Activated T-cell treated with anti-CD3 and anti-CD28 coated beads, Interleukin-2, amount 50 U/mL, for 72 hours (primary cell): ENCODE results near the gene JUP. TPM values are rescaled to one million over a fixed set of nuclear protein-coding genes. Genes with fewer than 3 reads are reported as not detected.
"Not testable (repeated sequence)": the region's sequence is repeated elsewhere in the genome, so short reads cannot be mapped to it uniquely, and the experiment has no call there.

Experiments
- ATAC-seq, 2 donors: fragments of 150-1000 bp; cut with Tn5 transposase; replicated peaks in 1 of 2; 2 replicates each; pipeline ENCODE4 v1.10.0; 2021; ENCODE audit warnings: moderate library complexity in 2 of 2, mild to moderate bottlenecking in 1 of 2
- DNase-seq, 2 donors: peaks; one replicate each; pipeline ENCODE4 v3.0.0; 2021 to 2022; ENCODE audit warnings: mixed read lengths in 1 of 2
- H3K27ac Mint-ChIP-seq: one replicate; pipeline ENCODE4 v1.8.0; 2022; ENCODE audit warnings: mild to moderate bottlenecking, moderate library complexity, mixed read lengths
- H3K27me3 Mint-ChIP-seq: one replicate; pipeline ENCODE4 v1.8.0; 2022; ENCODE audit warnings: low read depth, mixed read lengths
- H3K36me3 Mint-ChIP-seq, 2 donors: one replicate each; pipeline ENCODE4 v1.8.0; 2022; ENCODE audit warnings: mixed read lengths in 2 of 2, mild to moderate bottlenecking in 1 of 2; ENCODE audit not compliant: insufficient read depth in 2 of 2
- H3K4me1 Mint-ChIP-seq: one replicate; pipeline ENCODE4 v1.8.0; 2022; ENCODE audit warnings: low read depth, mixed read lengths
- H3K4me3 Mint-ChIP-seq, 2 donors: one replicate each; pipeline ENCODE4 v1.8.0; 2022; ENCODE audit warnings: mild to moderate bottlenecking in 2 of 2, mixed read lengths in 2 of 2, moderate library complexity in 2 of 2
- H3K9me3 Mint-ChIP-seq, 2 donors: one replicate each; pipeline ENCODE4 v1.8.0; 2022; ENCODE audit warnings: mixed read lengths in 2 of 2
- total RNA-seq, 2 donors: library from RNA; stranded (reverse); gene quantifications; one replicate each; pipeline ENCODE4 v1.2.3, GENCODE V29; 2022

Gene JUP
- total RNA-seq, 2 donors from 2014 or later: 0.86 to 0.99 TPM

- Mint-ChIP-seq H3K9me3 (no peaks in the 10 kb centered on the region), H3K27ac (no peak overlapping the region), H3K4me1 (peaks cover 7% of the 10 kb centered on the region), H3K27me3 (peaks cover 12% of the 10 kb centered on the region), H3K36me3 (no peaks in the 10 kb centered on the region), H3K4me3 (no peak overlapping the region)
- no peak for DNase-seq
- ATAC-seq: no peak
Measured at GRCh38 chr17:41779954-41780353, 6.6 kb downstream of the JUP start.

- ATAC-seq (no peak), DNase-seq (no peak)
- Mint-ChIP-seq H3K9me3 (no peaks in the 10 kb centered on the region), H3K4me3 (no peak overlapping the region), H3K27ac (no peak overlapping the region), H3K4me1 (no peaks in the 10 kb centered on the region), H3K36me3 (no peaks in the 10 kb centered on the region), H3K27me3 (no peaks in the 10 kb centered on the region)
Measured at GRCh38 chr17:41777574-41778188, 8.8 kb downstream of the JUP start.

GRCh38 chr17:41777157-41777573 is 9.3 kb downstream of the JUP start:
- Mint-ChIP-seq H3K9me3 (no peaks in the 10 kb centered on the region), H3K27ac (no peak overlapping the region), H3K27me3 (no peaks in the 10 kb centered on the region), H3K4me1 (no peaks in the 10 kb centered on the region), H3K36me3 (no peaks in the 10 kb centered on the region), H3K4me3 (no peak overlapping the region)
- ATAC-seq (no peak), DNase-seq (no peak)

GRCh38 chr17:41776262-41776900 is 10.1 kb downstream of the JUP start:
- not testable (repeated sequence) for H3K9me3 Mint-ChIP-seq, ATAC-seq, H3K36me3 Mint-ChIP-seq, H3K4me1 Mint-ChIP-seq, H3K27me3 Mint-ChIP-seq, DNase-seq, H3K4me3 Mint-ChIP-seq
- peak overlapping the region; percentile 8 for H3K27ac Mint-ChIP-seq

GRCh38 chr17:41775394-41776226 is 10.9 kb downstream of the JUP start:
- no peaks in the 10 kb centered on the region for H3K4me1 Mint-ChIP-seq
- no peaks in the 10 kb centered on the region for H3K9me3 Mint-ChIP-seq
- no peaks in the 10 kb centered on the region for H3K36me3 Mint-ChIP-seq
- no peaks in the 10 kb centered on the region for H3K27me3 Mint-ChIP-seq
- no peak for ATAC-seq
- no peak for DNase-seq
- H3K4me3 Mint-ChIP-seq: no peak overlapping the region
- peak overlapping the region; percentile 8 for H3K27ac Mint-ChIP-seq

GRCh38 chr17:41773731-41774193 is 12.7 kb downstream of the JUP start:
- no peaks in the 10 kb centered on the region for H3K4me1 Mint-ChIP-seq
- no peak overlapping the region for H3K4me3 Mint-ChIP-seq
- no peaks in the 10 kb centered on the region for H3K36me3 Mint-ChIP-seq
- DNase-seq (no peak), ATAC-seq (no peak)
- H3K27me3 Mint-ChIP-seq: no peaks in the 10 kb centered on the region
- H3K27ac Mint-ChIP-seq: no peak overlapping the region
- H3K9me3 Mint-ChIP-seq: no peaks in the 10 kb centered on the region

GRCh38 chr17:41773190-41773588 is 13.3 kb downstream of the JUP start:
- Mint-ChIP-seq H3K27me3 (no peaks in the 10 kb centered on the region), H3K36me3 (no peaks in the 10 kb centered on the region), H3K4me3 (no peak overlapping the region), H3K27ac (no peak overlapping the region), H3K9me3 (no peaks in the 10 kb centered on the region), H3K4me1 (no peaks in the 10 kb centered on the region)
- no peak for DNase-seq
- ATAC-seq: no peak

- H3K27me3 Mint-ChIP-seq: no peaks in the 10 kb centered on the region
- no peak overlapping the region for H3K4me3 Mint-ChIP-seq
- H3K36me3 Mint-ChIP-seq: no peaks in the 10 kb centered on the region
- DNase-seq (no peak), ATAC-seq (no peak)
- H3K4me1 Mint-ChIP-seq: no peaks in the 10 kb centered on the region
- H3K9me3 Mint-ChIP-seq: no peaks in the 10 kb centered on the region
- H3K27ac Mint-ChIP-seq: no peak overlapping the region
Measured at GRCh38 chr17:41772586-41773189, 13.8 kb downstream of the JUP start.

GRCh38 chr17:41772218-41772585 is 14.3 kb downstream of the JUP start:
- no peak overlapping the region for H3K27ac Mint-ChIP-seq
- DNase-seq: no peak
- no peaks in the 10 kb centered on the region for H3K36me3 Mint-ChIP-seq
- H3K4me3 Mint-ChIP-seq: no peak overlapping the region
- no peaks in the 10 kb centered on the region for H3K9me3 Mint-ChIP-seq
- no peak for ATAC-seq
- H3K4me1 Mint-ChIP-seq: no peaks in the 10 kb centered on the region
- H3K27me3 Mint-ChIP-seq: no peaks in the 10 kb centered on the region

- no peak overlapping the region for H3K27ac Mint-ChIP-seq
- no peaks in the 10 kb centered on the region for H3K9me3 Mint-ChIP-seq
- H3K4me3 Mint-ChIP-seq: no peak overlapping the region
- no peaks in the 10 kb centered on the region for H3K4me1 Mint-ChIP-seq
- no peaks in the 10 kb centered on the region for H3K27me3 Mint-ChIP-seq
- no peaks in the 10 kb centered on the region for H3K36me3 Mint-ChIP-seq
- ATAC-seq (no peak), DNase-seq (no peak)
Measured at GRCh38 chr17:41771389-41772206, 14.9 kb downstream of the JUP start.

GRCh38 chr17:41769985-41770384 is 16.5 kb downstream of the JUP start:
- no peaks in the 10 kb centered on the region for H3K4me1 Mint-ChIP-seq
- no peaks in the 10 kb centered on the region for H3K36me3 Mint-ChIP-seq
- no peak for DNase-seq
- H3K27me3 Mint-ChIP-seq: no peaks in the 10 kb centered on the region
- no peak overlapping the region for H3K4me3 Mint-ChIP-seq
- H3K9me3 Mint-ChIP-seq: no peaks in the 10 kb centered on the region
- no peak for ATAC-seq
- H3K27ac Mint-ChIP-seq: no peak overlapping the region

- ATAC-seq: no peak
- no peak for DNase-seq
- no peaks in the 10 kb centered on the region for H3K9me3 Mint-ChIP-seq
- H3K4me1 Mint-ChIP-seq: no peaks in the 10 kb centered on the region
- H3K27me3 Mint-ChIP-seq: no peaks in the 10 kb centered on the region
- no peaks in the 10 kb centered on the region for H3K36me3 Mint-ChIP-seq
- no peak overlapping the region for H3K4me3 Mint-ChIP-seq
- H3K27ac Mint-ChIP-seq: no peak overlapping the region
Measured at GRCh38 chr17:41769346-41769862, 17.1 kb downstream of the JUP start.
